Panc1 (cell line): Measurements from ENCODE around the gene CACNG6. TPM values are rescaled to one million over a fixed set of nuclear protein-coding genes. Genes with fewer than 3 reads are reported as not detected.

Experiments used
- ATAC-seq: fragments of 200-7000 bp; cut with Tn5 transposase; 2 replicates; pipeline ENCODE4 v1.9.1; 2020; ENCODE audit warnings: mild to moderate bottlenecking, moderate library complexity
- BruUV-seq: library from RNA; stranded (reverse); fragments of 400-500 nt; replicated peaks from 2 replicates; lab custom pipeline; 2021; lab: Mats Ljungman, UMichigan
- CTCF ChIA-PET: fragments of 300-600 bp; sonication (Branson Sonifier 250); formaldehyde crosslinking; loops from one replicate; lab custom pipeline; 2022; ENCODE audit warnings: antibody characterized with exemption; lab: Charles Lee
- POLR2A ChIA-PET: fragments of 300-600 bp; sonication (Branson Sonifier 250); formaldehyde crosslinking; loops from one replicate; lab custom pipeline; 2022; ENCODE audit warnings: antibody characterized with exemption; lab: Charles Lee
- DNase-seq: peaks from one replicate; pipeline ENCODE4 v3.0.0-alpha.2; 2010; ENCODE audit warnings: low read depth, low spot score
- H3K27ac ChIP-seq: 2 replicates; pipeline ENCODE4 v1.5.1; 2011; ENCODE audit warnings: mild to moderate bottlenecking, low read length, inconsistent platforms
- H3K27me3 ChIP-seq: fragments of 200-500 bp; sonication (Bioruptor generic); 2 replicates; pipeline ENCODE4 v1.6.0; 2014; ENCODE audit warnings: low read length, inconsistent platforms; ENCODE audit not compliant: control insufficient read depth, insufficient read depth
- H3K36me3 ChIP-seq: fragments of 200-500 bp; sonication (Bioruptor generic); 2 replicates; pipeline ENCODE4 v1.5.1; 2014; ENCODE audit warnings: inconsistent platforms, mild to moderate bottlenecking, low read length, moderate library complexity; ENCODE audit not compliant: control insufficient read depth, insufficient read depth
- H3K4me1 ChIP-seq: 2 replicates; pipeline ENCODE4 v1.5.1; 2011; ENCODE audit warnings: inconsistent platforms, mild to moderate bottlenecking, low read length, moderate library complexity; ENCODE audit not compliant: control insufficient read depth, insufficient read depth
- H3K4me3 ChIP-seq, 2 experiments: 2 replicates each; pipeline ENCODE4 v1.5.1; 2011 to 2012; ENCODE audit warnings: low read depth in 2 of 2, low read length in 2 of 2, mild to moderate bottlenecking in 2 of 2, inconsistent platforms in 1 of 2, moderate library complexity in 1 of 2
- H3K9me3 ChIP-seq: fragments of 200-500 bp; sonication (Bioruptor generic); 2 replicates; pipeline ENCODE4 v1.5.1; 2014; ENCODE audit warnings: low read depth, mild to moderate bottlenecking, inconsistent platforms, low read length, moderate library complexity; ENCODE audit not compliant: control insufficient read depth, insufficient read depth
- POLR2AphosphoS5 ChIP-seq: IDR thresholded peaks from 2 replicates; pipeline ENCODE4 v1.6.1; 2012; ENCODE audit warnings: mild to moderate bottlenecking, low read depth, low read length, moderate library complexity
- SIN3A ChIP-seq: IDR thresholded peaks from 2 replicates; pipeline ENCODE4 v1.6.1; 2012; ENCODE audit warnings: low read depth, mild to moderate bottlenecking, low read length, moderate library complexity, borderline replicate concordance; ENCODE audit not compliant: insufficient read depth
- TCF7L2 ChIP-seq: IDR thresholded peaks from 2 replicates; pipeline ENCODE4 v1.6.1; 2011; ENCODE audit warnings: mild to moderate bottlenecking, low read depth, low read length, inconsistent platforms
- in situ Hi-C: cut with HindIII; loops from 2 replicates; pipeline ENCODE4 v1.10.0; 2016; ENCODE audit warnings: low sequenced_read_pairs, low pct_unique_long_range_greater_than_20kb
- intact Hi-C: fragments of 100-400 bp; cut with micrococcal nuclease; formaldehyde crosslinking; loops from one replicate; pipeline ENCODE4 v1.10.0; 2022; ENCODE audit not compliant: unreplicated experiment
- total RNA-seq: library from RNA; stranded (reverse); gene quantifications from one replicate; pipeline ENCODE4 v1.2.1, GENCODE V29; 2021; ENCODE audit not compliant: unreplicated experiment
- TF ChIP-seq, protein P1 (sequence below): fragments of 450-650 bp; IDR thresholded peaks from 2 replicates; pipeline ENCODE4 v1.5.1; 2017; ENCODE audit warnings: mild to moderate bottlenecking
- TF ChIP-seq, protein P2 (sequence below), 2 experiments: IDR thresholded peaks; 2 replicates each; pipeline ENCODE4 v1.6.1; 2011 to 2012; ENCODE audit warnings: low read depth in 2 of 2, control low read depth in 1 of 2, low read length in 1 of 2, mild to moderate bottlenecking in 1 of 2, moderate library complexity in 1 of 2; ENCODE audit not compliant: insufficient read depth in 1 of 2

The CACNG6 gene
- total RNA-seq, 1 experiment from 2014 or later = 14.6 TPM

DNA sequence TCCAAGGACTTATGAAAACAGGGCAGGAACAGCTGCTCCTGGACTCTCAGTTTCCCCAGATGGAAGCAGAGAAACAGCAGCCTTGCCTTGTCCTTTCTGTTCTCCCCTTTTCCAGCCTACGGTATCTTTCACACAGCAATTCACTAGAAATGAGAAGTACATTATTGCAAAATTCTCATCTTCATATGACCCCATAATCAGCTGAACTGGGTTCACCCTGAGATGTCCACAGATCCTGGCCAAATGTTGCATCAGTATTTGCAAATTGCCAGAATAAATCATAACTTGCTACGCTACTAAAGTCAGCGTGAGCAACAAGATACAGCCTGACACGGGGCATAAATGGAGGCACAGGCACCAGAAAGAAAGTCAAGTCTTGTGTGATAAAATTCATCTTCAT lies 56.2 kb downstream of the CACNG6 start:
- in situ Hi-C loops = loop anchor here (25.0 kb wide), 1 partner anchor 135 kb away; the partner anchor contains the start of gene CACNG7
- ATAC-seq (no peak), DNase-seq (no peak)
- intact Hi-C loops = no loop called here
- Histone ChIP-seq H3K9me3 (no peaks in the 10 kb centered on the region), H3K27ac (no peak overlapping the region), H3K4me3 (no peak overlapping the region), H3K4me1 (no peaks in the 10 kb centered on the region), H3K36me3 (no peaks in the 10 kb centered on the region), H3K27me3 (no peaks in the 10 kb centered on the region)
- ChIA-PET POLR2A (no interaction called here), CTCF (interaction anchor here (0.6 kb wide), 1 partner anchor 18 kb away, joined by 3 read pairs; no protein-coding TSS in a partner anchor)
- BruUV-seq = no TSS peak
- no peak for TF ChIP-seq POLR2AphosphoS5
- TF ChIP-seq SIN3A = no peak
- TF ChIP-seq, protein P1, sequence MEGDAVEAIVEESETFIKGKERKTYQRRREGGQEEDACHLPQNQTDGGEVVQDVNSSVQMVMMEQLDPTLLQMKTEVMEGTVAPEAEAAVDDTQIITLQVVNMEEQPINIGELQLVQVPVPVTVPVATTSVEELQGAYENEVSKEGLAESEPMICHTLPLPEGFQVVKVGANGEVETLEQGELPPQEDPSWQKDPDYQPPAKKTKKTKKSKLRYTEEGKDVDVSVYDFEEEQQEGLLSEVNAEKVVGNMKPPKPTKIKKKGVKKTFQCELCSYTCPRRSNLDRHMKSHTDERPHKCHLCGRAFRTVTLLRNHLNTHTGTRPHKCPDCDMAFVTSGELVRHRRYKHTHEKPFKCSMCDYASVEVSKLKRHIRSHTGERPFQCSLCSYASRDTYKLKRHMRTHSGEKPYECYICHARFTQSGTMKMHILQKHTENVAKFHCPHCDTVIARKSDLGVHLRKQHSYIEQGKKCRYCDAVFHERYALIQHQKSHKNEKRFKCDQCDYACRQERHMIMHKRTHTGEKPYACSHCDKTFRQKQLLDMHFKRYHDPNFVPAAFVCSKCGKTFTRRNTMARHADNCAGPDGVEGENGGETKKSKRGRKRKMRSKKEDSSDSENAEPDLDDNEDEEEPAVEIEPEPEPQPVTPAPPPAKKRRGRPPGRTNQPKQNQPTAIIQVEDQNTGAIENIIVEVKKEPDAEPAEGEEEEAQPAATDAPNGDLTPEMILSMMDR = no peak
- TF ChIP-seq, protein P2, sequence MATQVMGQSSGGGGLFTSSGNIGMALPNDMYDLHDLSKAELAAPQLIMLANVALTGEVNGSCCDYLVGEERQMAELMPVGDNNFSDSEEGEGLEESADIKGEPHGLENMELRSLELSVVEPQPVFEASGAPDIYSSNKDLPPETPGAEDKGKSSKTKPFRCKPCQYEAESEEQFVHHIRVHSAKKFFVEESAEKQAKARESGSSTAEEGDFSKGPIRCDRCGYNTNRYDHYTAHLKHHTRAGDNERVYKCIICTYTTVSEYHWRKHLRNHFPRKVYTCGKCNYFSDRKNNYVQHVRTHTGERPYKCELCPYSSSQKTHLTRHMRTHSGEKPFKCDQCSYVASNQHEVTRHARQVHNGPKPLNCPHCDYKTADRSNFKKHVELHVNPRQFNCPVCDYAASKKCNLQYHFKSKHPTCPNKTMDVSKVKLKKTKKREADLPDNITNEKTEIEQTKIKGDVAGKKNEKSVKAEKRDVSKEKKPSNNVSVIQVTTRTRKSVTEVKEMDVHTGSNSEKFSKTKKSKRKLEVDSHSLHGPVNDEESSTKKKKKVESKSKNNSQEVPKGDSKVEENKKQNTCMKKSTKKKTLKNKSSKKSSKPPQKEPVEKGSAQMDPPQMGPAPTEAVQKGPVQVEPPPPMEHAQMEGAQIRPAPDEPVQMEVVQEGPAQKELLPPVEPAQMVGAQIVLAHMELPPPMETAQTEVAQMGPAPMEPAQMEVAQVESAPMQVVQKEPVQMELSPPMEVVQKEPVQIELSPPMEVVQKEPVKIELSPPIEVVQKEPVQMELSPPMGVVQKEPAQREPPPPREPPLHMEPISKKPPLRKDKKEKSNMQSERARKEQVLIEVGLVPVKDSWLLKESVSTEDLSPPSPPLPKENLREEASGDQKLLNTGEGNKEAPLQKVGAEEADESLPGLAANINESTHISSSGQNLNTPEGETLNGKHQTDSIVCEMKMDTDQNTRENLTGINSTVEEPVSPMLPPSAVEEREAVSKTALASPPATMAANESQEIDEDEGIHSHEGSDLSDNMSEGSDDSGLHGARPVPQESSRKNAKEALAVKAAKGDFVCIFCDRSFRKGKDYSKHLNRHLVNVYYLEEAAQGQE (IDR thresholded peaks at IDR 0.05; ENCODE audit: insufficient read depth in 1 of 2, low read depth in 2 of 2, low read length in 1 of 2) = no peak
- TF ChIP-seq TCF7L2 = no peak

Other genes with a start within 250 kb of the CACNG6 start
- 0.05 TPM for gene NLRP12, start 167.3 kb upstream of the CACNG6 start, total RNA-seq
- gene MYADM, start 123.8 kb upstream of the CACNG6 start, total RNA-seq = 469 TPM
- gene PRKCG, start 109.4 kb upstream of the CACNG6 start, total RNA-seq = 2.5 TPM
- gene CACNG7, start 82.4 kb upstream of the CACNG6 start, total RNA-seq = 7.7 TPM
- gene CACNG8, start 28.7 kb upstream of the CACNG6 start, total RNA-seq = 17.7 TPM
- 1.5 TPM for gene VSTM1, start 72.3 kb downstream of the CACNG6 start, total RNA-seq
- not detected for gene TARM1, start 89.7 kb downstream of the CACNG6 start, total RNA-seq
- gene OSCAR, start 109.2 kb downstream of the CACNG6 start, total RNA-seq = 6.8 TPM
- 211 TPM for gene NDUFA3, start 111.2 kb downstream of the CACNG6 start, total RNA-seq
- gene TFPT, start 124.0 kb downstream of the CACNG6 start, total RNA-seq = 45.4 TPM
- gene PRPF31, start 124.1 kb downstream of the CACNG6 start, total RNA-seq = 117 TPM
- 111 TPM for gene CNOT3, start 146.1 kb downstream of the CACNG6 start, total RNA-seq
- gene LENG1, start 168.1 kb downstream of the CACNG6 start, total RNA-seq = 11.2 TPM
- 5.1 TPM for gene TMC4, start 181.5 kb downstream of the CACNG6 start, total RNA-seq
- 264 TPM for gene MBOAT7, start 197.9 kb downstream of the CACNG6 start, total RNA-seq
- 194 TPM for gene TSEN34, start 199.7 kb downstream of the CACNG6 start, total RNA-seq
- 823 TPM for gene RPS9, start 209.2 kb downstream of the CACNG6 start, total RNA-seq
- gene LILRB3, start 231.4 kb downstream of the CACNG6 start, total RNA-seq = 0.18 TPM